IMR-90 (cell line): ENCODE data around the gene SLC6A15. TPM values are rescaled to one million over a fixed set of nuclear protein-coding genes. Genes with fewer than 3 reads are reported as not detected.

Source experiments
- ATAC-seq: fragments of 200-7000 bp; cut with Tn5 transposase; 2 replicates; pipeline ENCODE4 v1.9.1; 2020; ENCODE audit warnings: low read depth, mild to moderate bottlenecking, moderate library complexity
- BruUV-seq: library from RNA; stranded (reverse); fragments of 400-500 nt; replicated peaks from 2 replicates; lab custom pipeline; 2021; lab: Mats Ljungman, UMichigan
- CTCF ChIA-PET: fragments of 300-600 bp; formaldehyde crosslinking; extraction: SDS; loops from one replicate; lab custom pipeline; 2021; ENCODE audit warnings: antibody characterized with exemption; lab: Yijun Ruan, JAX
- POLR2A ChIA-PET: fragments of 300-600 bp; sonication (Branson Sonifier 250); formaldehyde crosslinking; loops from one replicate; lab custom pipeline; 2022; ENCODE audit warnings: antibody characterized with exemption; ENCODE audit not compliant: unreplicated experiment; lab: Charles Lee
- DNase-seq: peaks from one replicate; pipeline ENCODE4 v3.0.0; 2013
- H2AFZ ChIP-seq: replicated peaks from 2 replicates; pipeline ENCODE3; 2013; ENCODE audit warnings: low read length, mild to moderate bottlenecking; ENCODE audit not compliant: poor library complexity
- H2AK5ac ChIP-seq: 2 replicates; pipeline ENCODE4 v1.6.1; 2013; ENCODE audit warnings: low read depth, low read length, inconsistent platforms
- H2AK9ac ChIP-seq: replicated peaks from 2 replicates; pipeline ENCODE3; 2013; ENCODE audit warnings: mild to moderate bottlenecking, low read depth, low read length, moderate library complexity; ENCODE audit not compliant: poor library complexity
- H2BK120ac ChIP-seq: 2 replicates; pipeline ENCODE4 v1.6.1; 2013; ENCODE audit warnings: low read depth, low read length, inconsistent platforms
- H2BK15ac ChIP-seq: 3 replicates; pipeline ENCODE4 v1.6.1; 2013; ENCODE audit warnings: low read depth, low read length, inconsistent platforms
- H2BK20ac ChIP-seq: 2 replicates; pipeline ENCODE4 v1.6.1; 2013; ENCODE audit warnings: low read depth, mild to moderate bottlenecking, inconsistent platforms, low read length, moderate library complexity
- H2BK5ac ChIP-seq: 2 replicates; pipeline ENCODE4 v1.6.1; 2013; ENCODE audit warnings: mild to moderate bottlenecking, low read depth, low read length, inconsistent platforms; ENCODE audit not compliant: poor library complexity, severe bottlenecking
- H3K14ac ChIP-seq: replicated peaks from 2 replicates; pipeline ENCODE4 v1.6.1; 2013; ENCODE audit warnings: low read depth, low read length, inconsistent platforms
- H3K18ac ChIP-seq: 2 replicates; pipeline ENCODE4 v1.6.1; 2013; ENCODE audit warnings: low read depth, low read length, control low read depth
- H3K23ac ChIP-seq: 2 replicates; pipeline ENCODE4 v1.6.1; 2013; ENCODE audit warnings: low read depth, low read length, inconsistent platforms
- H3K27ac ChIP-seq: 2 replicates; pipeline ENCODE4 v1.5.1; 2013; ENCODE audit warnings: mild to moderate bottlenecking, control low read depth, low read length; ENCODE audit not compliant: insufficient read depth
- H3K27me3 ChIP-seq: 2 replicates; pipeline ENCODE4 v1.6.1; 2013; ENCODE audit warnings: low read length; ENCODE audit not compliant: control insufficient read depth, insufficient read depth
- H3K36me3 ChIP-seq: 2 replicates; pipeline ENCODE4 v1.6.1; 2013; ENCODE audit warnings: low read length, mixed read lengths; ENCODE audit not compliant: control insufficient read depth, insufficient read depth
- H3K4ac ChIP-seq: 2 replicates; pipeline ENCODE4 v1.6.1; 2013; ENCODE audit warnings: low read depth, low read length, inconsistent platforms
- H3K4me1 ChIP-seq: 2 replicates; pipeline ENCODE4 v1.6.1; 2013; ENCODE audit warnings: low read length, mixed read lengths; ENCODE audit not compliant: control insufficient read depth, insufficient read depth
- H3K4me2 ChIP-seq: 2 replicates; pipeline ENCODE4 v1.6.1; 2013; ENCODE audit warnings: low read depth, mild to moderate bottlenecking, control low read depth, low read length, moderate library complexity
- H3K4me3 ChIP-seq: 2 replicates; pipeline ENCODE4 v1.5.1; 2013; ENCODE audit warnings: low read depth, mild to moderate bottlenecking, control low read depth, low read length, moderate library complexity; ENCODE audit not compliant: insufficient read depth
- H3K56ac ChIP-seq: 2 replicates; pipeline ENCODE4 v1.6.1; 2013; ENCODE audit warnings: low read length, inconsistent platforms; ENCODE audit not compliant: insufficient read depth; ENCODE audit errors: extremely low read depth
- H3K79me1 ChIP-seq, 2 experiments: 2 replicates each; pipeline ENCODE4 v1.6.1; 2013; ENCODE audit warnings: low read length in 2 of 2, inconsistent platforms in 1 of 2, low read depth in 1 of 2
- H3K9ac ChIP-seq: 2 replicates; pipeline ENCODE4 v1.6.1; 2013; ENCODE audit warnings: low read depth, low read length, control low read depth
- H3K9me1 ChIP-seq: 2 replicates; pipeline ENCODE4 v1.6.1; 2013; ENCODE audit warnings: low read length, inconsistent platforms; ENCODE audit not compliant: insufficient read depth
- H3K9me3 ChIP-seq: 2 replicates; pipeline ENCODE4 v1.6.1; 2013; ENCODE audit warnings: low read length; ENCODE audit not compliant: control insufficient read depth, insufficient read depth
- H4K20me1 ChIP-seq: 2 replicates; pipeline ENCODE4 v1.6.1; 2013; ENCODE audit warnings: low read length, inconsistent platforms; ENCODE audit not compliant: insufficient read depth
- H4K5ac ChIP-seq: 2 replicates; pipeline ENCODE4 v1.6.1; 2013; ENCODE audit warnings: mild to moderate bottlenecking, low read depth, low read length, control low read depth
- H4K8ac ChIP-seq, 2 experiments: 2 replicates each; pipeline ENCODE4 v1.6.1; 2013; ENCODE audit warnings: low read depth in 2 of 2, low read length in 2 of 2, control low read depth in 1 of 2, inconsistent platforms in 1 of 2
- H4K91ac ChIP-seq: 2 replicates; pipeline ENCODE4 v1.6.1; 2013; ENCODE audit warnings: low read depth, low read length, inconsistent platforms; ENCODE audit not compliant: insufficient read depth
- CEBPB ChIP-seq: IDR thresholded peaks from 2 replicates; pipeline ENCODE4 v1.6.1; 2012; ENCODE audit warnings: low read depth, low read length, improper control_type of control experiment
- MAFK ChIP-seq: IDR thresholded peaks from 2 replicates; pipeline ENCODE4 v1.6.1; 2012; ENCODE audit warnings: low read depth, low read length, improper control_type of control experiment
- RCOR1 ChIP-seq: IDR thresholded peaks from 2 replicates; pipeline ENCODE4 v1.6.1; 2012; ENCODE audit warnings: mild to moderate bottlenecking, low read length, improper control_type of control experiment; ENCODE audit not compliant: insufficient replicate concordance
- RFX5 ChIP-seq: IDR thresholded peaks from 2 replicates; pipeline ENCODE4 v1.8.0; 2012; ENCODE audit warnings: low read depth, mild to moderate bottlenecking, low read length, moderate library complexity
- SMC3 ChIP-seq: fragments of 150-350 bp; IDR thresholded peaks from 2 replicates; pipeline ENCODE4 v1.6.1; 2016; ENCODE audit warnings: low read depth, mild to moderate bottlenecking, antibody characterized with exemption, low read length, moderate library complexity
- USF2 ChIP-seq: fragments of 150-350 bp; IDR thresholded peaks from 2 replicates; pipeline ENCODE4 v1.6.1; 2017; ENCODE audit warnings: mild to moderate bottlenecking, antibody characterized with exemption, low read length, low read depth
- WGBS, 2 experiments: methylation state at CpG; one replicate each; pipeline versions ENCODE4 v1.1.5 to v1.1.7; 2013; ENCODE audit warnings: missing lambda C conversion rate in 2 of 2; ENCODE audit not compliant: insufficient read length in 1 of 2; ENCODE audit errors: extremely low coverage in 2 of 2; 5-methylcytosine and 5-hydroxymethylcytosine counted together
- dilution Hi-C: fragments of 300-500 bp; cut with HindIII; formaldehyde crosslinking; loops from one replicate; pipeline ENCODE4 v1.14.3; 2018; ENCODE audit warnings: low sequenced_read_pairs; ENCODE audit not compliant: unreplicated experiment
- in situ Hi-C: fragments of 300-500 bp; cut with MboI; formaldehyde crosslinking; loops from 3 replicates; pipeline ENCODE4 v1.14.3; 2019; ENCODE audit warnings: low sequenced_read_pairs, inconsistent platforms, mixed read lengths
- intact Hi-C: fragments of 100-400 bp; cut with micrococcal nuclease; formaldehyde crosslinking; loops from 2 replicates; pipeline ENCODE4 v1.10.0; 2022
- polyA plus RNA-seq, 3 experiments: library from polyadenylated mRNA; depleted of rRNA; stranded (reverse); fragments of >200 nt; gene quantifications; 2 replicates each; pipeline ENCODE4 v1.2.3, GENCODE V29; 2012; ENCODE audit warnings: low replicate concordance in 1 of 3
- total RNA-seq: library from RNA; depleted of rRNA; stranded (reverse); fragments of >200 nt; gene quantifications from 2 replicates; pipeline ENCODE4 v1.2.3, GENCODE V29; 2012

Gene SLC6A15
- total and polyA plus RNA-seq, 2 of the 4 experiments (the other 2 are of a cell fraction): 0.32 to 0.72 TPM

GRCh38 chr12:84929501-84929900, 16.9 kb upstream of the SLC6A15 start:
- in situ Hi-C loops: no loop called here
- Histone ChIP-seq H4K5ac (no peak overlapping the region), H2BK120ac (no peak overlapping the region), H3K79me1 (no peaks in the 10 kb centered on the region), H3K9me3 (no peaks in the 10 kb centered on the region), H3K36me3 (no peaks in the 10 kb centered on the region), H3K27me3 (no peaks in the 10 kb centered on the region), H3K4me3 (no peak overlapping the region), H4K8ac (no peak overlapping the region), H3K27ac (no peak overlapping the region), H3K23ac (no peak overlapping the region), H3K9me1 (no peaks in the 10 kb centered on the region), H2AK5ac (no peak overlapping the region), H4K20me1 (no peaks in the 10 kb centered on the region), H3K56ac (no peak overlapping the region), H2AK9ac (no peak overlapping the region), H2BK20ac (no peak overlapping the region), H2BK15ac (no peak overlapping the region), H3K18ac (no peak overlapping the region), H3K14ac (no peak overlapping the region), H3K4ac (no peak overlapping the region), H3K4me1 (no peaks in the 10 kb centered on the region), H3K9ac (no peak overlapping the region), H3K4me2 (no peak overlapping the region), H4K91ac (no peak overlapping the region), H2AFZ (no peak overlapping the region), H2BK5ac (no peak overlapping the region)
- intact Hi-C loops: no loop called here
- no TSS peak for BruUV-seq
- no CpG with 5 or more reads among the region's 1 CpG for WGBS, 2 experiments
- POLR2A ChIA-PET: no interaction called here
- dilution Hi-C loops: no loop called here
- TF ChIP-seq SMC3: no peak
- no peak for TF ChIP-seq CEBPB
- no peak for TF ChIP-seq MAFK
- no peak for TF ChIP-seq RCOR1
- no peak for TF ChIP-seq USF2
- no peak for TF ChIP-seq RFX5
- ATAC-seq: no peak
- DNase-seq: no peak
- CTCF ChIA-PET: no interaction called here
